Measurements from ENCODE around the gene SEMA4A. TPM values are rescaled to one million over a fixed set of nuclear protein-coding genes. Genes with fewer than 3 reads are reported as not detected.

SEMA4A gene
- total and polyA plus RNA-seq, 9 of the 15 experiments (the other 6 are each of a cell fraction or from before 2014, with no cell fraction given), result 0.04 to 1.7 (median 0.45) TPM

DNA sequence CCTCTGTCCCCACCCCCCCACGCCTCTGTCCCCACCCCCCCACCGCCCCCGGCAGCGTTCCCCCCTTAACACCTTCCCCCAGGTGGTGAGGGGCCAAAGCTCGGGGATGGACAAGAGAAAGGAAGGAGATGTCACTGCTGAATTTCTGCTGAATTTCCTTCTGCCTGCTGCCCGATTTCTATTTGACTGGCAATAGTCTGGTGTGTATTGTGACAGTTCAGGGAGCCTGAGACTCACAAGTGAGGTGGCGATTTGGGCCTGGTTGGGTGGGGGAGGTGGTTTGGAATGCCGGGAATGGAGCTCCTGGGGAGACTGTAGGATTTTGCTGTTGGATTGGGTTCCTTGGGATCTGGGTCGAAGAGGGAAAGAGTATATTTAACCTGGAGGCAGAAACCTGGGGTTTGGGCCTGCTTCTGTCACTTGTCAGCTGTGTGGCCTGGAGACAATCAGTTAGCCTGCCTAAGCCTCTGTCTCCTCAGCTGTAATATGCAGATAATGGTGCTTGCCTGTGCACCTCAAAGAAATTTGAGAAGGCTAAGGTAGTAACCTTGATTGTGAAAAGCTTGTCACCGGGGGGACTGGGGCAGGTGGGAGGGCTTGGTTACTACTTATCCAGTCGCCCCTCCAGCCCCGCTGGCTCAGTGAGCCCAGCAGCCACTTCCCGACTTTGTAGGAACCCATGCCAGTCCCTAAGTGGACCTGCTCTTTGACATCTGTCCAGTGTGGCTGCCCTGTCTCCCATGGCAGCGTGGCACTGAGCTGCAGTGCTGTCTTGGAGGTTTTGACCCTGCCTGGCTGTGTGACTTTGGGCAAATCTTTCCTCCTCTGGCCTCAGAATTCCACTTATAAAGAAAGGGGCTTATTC, 46.5 kb upstream of the SEMA4A start (continued):
- TF ChIP-seq, protein P1, sequence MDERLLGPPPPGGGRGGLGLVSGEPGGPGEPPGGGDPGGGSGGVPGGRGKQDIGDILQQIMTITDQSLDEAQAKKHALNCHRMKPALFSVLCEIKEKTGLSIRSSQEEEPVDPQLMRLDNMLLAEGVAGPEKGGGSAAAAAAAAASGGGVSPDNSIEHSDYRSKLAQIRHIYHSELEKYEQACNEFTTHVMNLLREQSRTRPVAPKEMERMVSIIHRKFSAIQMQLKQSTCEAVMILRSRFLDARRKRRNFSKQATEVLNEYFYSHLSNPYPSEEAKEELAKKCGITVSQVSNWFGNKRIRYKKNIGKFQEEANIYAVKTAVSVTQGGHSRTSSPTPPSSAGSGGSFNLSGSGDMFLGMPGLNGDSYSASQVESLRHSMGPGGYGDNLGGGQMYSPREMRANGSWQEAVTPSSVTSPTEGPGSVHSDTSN (CRISPR knock-in tag; IDR thresholded peaks at IDR 0.05; ENCODE audit: low read depth), result no peak
- TF ChIP-seq, protein P1 (tag; conservative IDR thresholded peaks at IDR 0.05; ENCODE audit: low read depth), result 0 out of 2 replicates have a peak, but pooled peaks have one; percentile 7
- TF ChIP-seq NCOA1 (IDR thresholded peaks at IDR 0.05; ENCODE audit: low read depth), result 0 out of 2 replicates have a peak, but pooled peaks have one; percentile 15
- TF ChIP-seq, protein P2, sequence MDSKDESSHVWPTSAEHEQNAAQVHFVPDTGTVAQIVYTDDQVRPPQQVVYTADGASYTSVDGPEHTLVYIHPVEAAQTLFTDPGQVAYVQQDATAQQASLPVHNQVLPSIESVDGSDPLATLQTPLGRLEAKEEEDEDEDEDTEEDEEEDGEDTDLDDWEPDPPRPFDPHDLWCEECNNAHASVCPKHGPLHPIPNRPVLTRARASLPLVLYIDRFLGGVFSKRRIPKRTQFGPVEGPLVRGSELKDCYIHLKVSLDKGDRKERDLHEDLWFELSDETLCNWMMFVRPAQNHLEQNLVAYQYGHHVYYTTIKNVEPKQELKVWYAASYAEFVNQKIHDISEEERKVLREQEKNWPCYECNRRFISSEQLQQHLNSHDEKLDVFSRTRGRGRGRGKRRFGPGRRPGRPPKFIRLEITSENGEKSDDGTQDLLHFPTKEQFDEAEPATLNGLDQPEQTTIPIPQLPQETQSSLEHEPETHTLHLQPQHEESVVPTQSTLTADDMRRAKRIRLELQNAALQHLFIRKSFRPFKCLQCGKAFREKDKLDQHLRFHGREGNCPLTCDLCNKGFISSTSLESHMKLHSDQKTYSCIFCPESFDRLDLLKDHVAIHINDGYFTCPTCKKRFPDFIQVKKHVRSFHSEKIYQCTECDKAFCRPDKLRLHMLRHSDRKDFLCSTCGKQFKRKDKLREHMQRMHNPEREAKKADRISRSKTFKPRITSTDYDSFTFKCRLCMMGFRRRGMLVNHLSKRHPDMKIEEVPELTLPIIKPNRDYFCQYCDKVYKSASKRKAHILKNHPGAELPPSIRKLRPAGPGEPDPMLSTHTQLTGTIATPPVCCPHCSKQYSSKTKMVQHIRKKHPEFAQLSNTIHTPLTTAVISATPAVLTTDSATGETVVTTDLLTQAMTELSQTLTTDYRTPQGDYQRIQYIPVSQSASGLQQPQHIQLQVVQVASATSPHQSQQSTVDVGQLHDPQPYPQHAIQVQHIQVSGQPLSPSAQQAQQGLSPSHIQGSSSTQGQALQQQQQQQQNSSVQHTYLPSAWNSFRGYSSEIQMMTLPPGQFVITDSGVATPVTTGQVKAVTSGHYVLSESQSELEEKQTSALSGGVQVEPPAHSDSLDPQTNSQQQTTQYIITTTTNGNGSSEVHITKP (IDR thresholded peaks at IDR 0.05; ENCODE audit: partially characterized antibody), result no peak
- peak; percentile 45; the same call in 1 of the 2 replicates for TF ChIP-seq SMARCA4 (IDR thresholded peaks at IDR 0.05)
- TF ChIP-seq ZNF707 (CRISPR knock-in tag; conservative IDR thresholded peaks at IDR 0.05), result 0 out of 2 replicates have a peak, but pooled peaks have one; percentile 30
- peak; percentile 20 for TF ChIP-seq PHF20 (IDR thresholded peaks at IDR 0.05; ENCODE audit: partially characterized antibody)
- TF ChIP-seq TRIM28 (IDR thresholded peaks at IDR 0.05), result no peak
- no peak for TF ChIP-seq FUS (optimal IDR thresholded peaks at IDR 0.05; ENCODE audit: low read depth, low read length)
- no peak for TF ChIP-seq DDX20 (tag; IDR thresholded peaks at IDR 0.05; ENCODE audit: low read depth)
- no peak for TF ChIP-seq GABPA (tag; conservative IDR thresholded peaks at IDR 0.05; ENCODE audit: low read depth)
- TF ChIP-seq, protein P3, sequence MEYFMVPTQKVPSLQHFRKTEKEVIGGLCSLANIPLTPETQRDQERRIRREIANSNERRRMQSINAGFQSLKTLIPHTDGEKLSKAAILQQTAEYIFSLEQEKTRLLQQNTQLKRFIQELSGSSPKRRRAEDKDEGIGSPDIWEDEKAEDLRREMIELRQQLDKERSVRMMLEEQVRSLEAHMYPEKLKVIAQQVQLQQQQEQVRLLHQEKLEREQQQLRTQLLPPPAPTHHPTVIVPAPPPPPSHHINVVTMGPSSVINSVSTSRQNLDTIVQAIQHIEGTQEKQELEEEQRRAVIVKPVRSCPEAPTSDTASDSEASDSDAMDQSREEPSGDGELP (CRISPR knock-in tag; IDR thresholded peaks at IDR 0.05; ENCODE audit: borderline replicate concordance), result peak; percentile 95
- no peak for TF ChIP-seq KLF16 (IDR thresholded peaks at IDR 0.05)
- TF ChIP-seq NCOA6 (IDR thresholded peaks at IDR 0.05), result no peak
- TF ChIP-seq, protein P4, sequence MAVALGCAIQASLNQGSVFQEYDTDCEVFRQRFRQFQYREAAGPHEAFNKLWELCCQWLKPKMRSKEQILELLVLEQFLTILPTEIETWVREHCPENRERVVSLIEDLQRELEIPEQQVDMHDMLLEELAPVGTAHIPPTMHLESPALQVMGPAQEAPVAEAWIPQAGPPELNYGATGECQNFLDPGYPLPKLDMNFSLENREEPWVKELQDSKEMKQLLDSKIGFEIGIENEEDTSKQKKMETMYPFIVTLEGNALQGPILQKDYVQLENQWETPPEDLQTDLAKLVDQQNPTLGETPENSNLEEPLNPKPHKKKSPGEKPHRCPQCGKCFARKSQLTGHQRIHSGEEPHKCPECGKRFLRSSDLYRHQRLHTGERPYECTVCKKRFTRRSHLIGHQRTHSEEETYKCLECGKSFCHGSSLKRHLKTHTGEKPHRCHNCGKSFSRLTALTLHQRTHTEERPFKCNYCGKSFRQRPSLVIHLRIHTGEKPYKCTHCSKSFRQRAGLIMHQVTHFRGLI (CRISPR knock-in tag; IDR thresholded peaks at IDR 0.05), result no peak
- peak; percentile 62 for TF ChIP-seq MEIS2 (IDR thresholded peaks at IDR 0.05; ENCODE audit: partially characterized antibody)
